HepG2 (cell line): ENCODE results near the gene NR1I2. TPM values are rescaled to one million over a fixed set of nuclear protein-coding genes. Genes with fewer than 3 reads are reported as not detected.

Experiments
- ATAC-seq: fragments of 200-7000 bp; cut with Tn5 transposase; 3 replicates; pipeline ENCODE4 v1.9.1; 2020; ENCODE audit warnings: mild to moderate bottlenecking, moderate library complexity
- BruUV-seq: library from RNA; stranded (reverse); fragments of 400-500 nt; replicated peaks from 2 replicates; lab custom pipeline; 2021; lab: Mats Ljungman, UMichigan
- CTCF ChIA-PET: fragments of 300-600 bp; formaldehyde crosslinking; extraction: SDS; loops from one replicate; lab custom pipeline; 2021; ENCODE audit warnings: low total read pairs, inconsistent platforms, low intra/inter-chr PET ratio; lab: Yijun Ruan, JAX
- POLR2A ChIA-PET: fragments of 350-600 bp; sonication (Branson Sonifier 250); formaldehyde crosslinking; loops from one replicate; lab custom pipeline; 2020; ENCODE audit warnings: antibody characterized with exemption, inconsistent platforms; lab: Yijun Ruan, JAX
- DNase-seq: peaks from one replicate; pipeline ENCODE4 v3.0.0-alpha.2; 2015; ENCODE audit warnings: low spot score
- FAIRE-seq: peaks from 3 replicates; lab custom pipeline; 2011; peaks lifted over from hg19 to GRCh38; lab: Jason Lieb, UNC
- H2AFZ ChIP-seq: one replicate; pipeline ENCODE4 v1.6.1; 2011; ENCODE audit warnings: low read length, inconsistent platforms
- H3K27ac ChIP-seq: fragments of 300-600 bp; 3 replicates; pipeline ENCODE4 v1.8.0; 2011; ENCODE audit warnings: mixed run types, mild to moderate bottlenecking, mixed read lengths, low read length, inconsistent platforms; ENCODE audit not compliant: insufficient read depth; ENCODE audit errors: extremely low read length
- H3K27me3 ChIP-seq, 2 experiments: fragments of 200-600 bp in 1 of 2; 2 replicates in 1 of 2; 3 replicates in 1 of 2; pipeline versions ENCODE4 v1.6.0 to v1.8.0; 2011; ENCODE audit warnings: low read length in 2 of 2, mild to moderate bottlenecking in 2 of 2, moderate library complexity in 2 of 2, inconsistent platforms in 1 of 2; ENCODE audit not compliant: insufficient read depth in 2 of 2, control insufficient read depth in 1 of 2
- H3K36me3 ChIP-seq, 2 experiments: fragments of 200-600 bp in 1 of 2; replicated peaks in 1 of 2; 2 replicates in 1 of 2; 3 replicates in 1 of 2; pipeline versions ENCODE4 v1.5.1 to v1.8.0; 2011; ENCODE audit warnings: low read length in 2 of 2, inconsistent platforms in 1 of 2; ENCODE audit not compliant: insufficient read depth in 2 of 2, control insufficient read depth in 1 of 2
- H3K4me1 ChIP-seq: 2 replicates; pipeline ENCODE4 v1.5.1; 2012; ENCODE audit warnings: low read length, inconsistent platforms; ENCODE audit not compliant: insufficient read depth
- H3K4me2 ChIP-seq: 2 replicates; pipeline ENCODE4 v1.6.0; 2011; ENCODE audit warnings: low read depth, low read length, inconsistent platforms
- H3K4me3 ChIP-seq, 3 experiments: fragments of 200-600 bp in 1 of 3; sonication (generic), shearing (Covaris generic) in 1 of 3; replicated peaks in 1 of 3; 2 replicates each; pipeline ENCODE4 v1.5.1; 2011 to 2016; ENCODE audit warnings: low read length in 3 of 3, inconsistent platforms in 2 of 3, low read depth in 2 of 3, mild to moderate bottlenecking in 2 of 3, control low read depth in 1 of 3, mixed read lengths in 1 of 3; ENCODE audit not compliant: insufficient read depth in 1 of 3
- H3K79me2 ChIP-seq: one replicate; pipeline ENCODE4 v1.6.1; 2011; ENCODE audit warnings: low read length, inconsistent platforms; ENCODE audit not compliant: insufficient read depth
- H3K9ac ChIP-seq: 2 replicates; pipeline ENCODE4 v1.6.0; 2011; ENCODE audit warnings: mild to moderate bottlenecking, low read depth, low read length, inconsistent platforms; ENCODE audit not compliant: insufficient read depth
- H3K9me3 ChIP-seq: 2 replicates; pipeline ENCODE4 v1.5.1; 2012; ENCODE audit warnings: mild to moderate bottlenecking, low read length
- H4K20me1 ChIP-seq: 2 replicates; pipeline ENCODE4 v1.6.0; 2011; ENCODE audit warnings: inconsistent platforms, mild to moderate bottlenecking, low read length, moderate library complexity; ENCODE audit not compliant: insufficient read depth
- ARHGAP35 ChIP-seq: sonication (generic); formaldehyde crosslinking; IDR thresholded peaks from 2 replicates; pipeline ENCODE4 v1.9.0; 2022; ENCODE audit warnings: mild to moderate bottlenecking, inconsistent platforms, moderate library complexity, missing genetic modification reagents, borderline replicate concordance
- CEBPB ChIP-seq: IDR thresholded peaks from 2 replicates; pipeline ENCODE4 v1.6.1; 2011; ENCODE audit warnings: low read depth, low read length, improper control_type of control experiment, borderline replicate concordance
- CEBPG ChIP-seq: IDR thresholded peaks from 2 replicates; pipeline ENCODE4 v1.6.1; 2016
- JUND ChIP-seq: sonication (generic); formaldehyde crosslinking; IDR thresholded peaks from 2 replicates; pipeline ENCODE4 v1.8.0; 2022; ENCODE audit warnings: mild to moderate bottlenecking, missing genetic modification reagents
- MAFF ChIP-seq: IDR thresholded peaks from 2 replicates; pipeline ENCODE4 v1.6.1; 2011; ENCODE audit warnings: low read depth, low read length, improper control_type of control experiment
- MAFK ChIP-seq, 2 experiments: IDR thresholded peaks in 1 of 2; conservative IDR thresholded peaks in 1 of 2; 2 replicates each; pipeline ENCODE4 v1.6.1; 2011; ENCODE audit warnings: improper control_type of control experiment in 2 of 2, low read length in 2 of 2
- NR2F1 ChIP-seq, 2 experiments: fragments of 450-650 bp in 1 of 2; formaldehyde crosslinking in 1 of 2; IDR thresholded peaks; 2 replicates each; pipeline versions ENCODE4 v1.5.0 to v1.6.1; 2016 to 2020; ENCODE audit warnings: mild to moderate bottlenecking in 1 of 2, missing compliant biosample characterization in 1 of 2, missing genetic modification reagents in 1 of 2, moderate library complexity in 1 of 2
- SP2 ChIP-seq: sonication (generic); formaldehyde crosslinking; IDR thresholded peaks from 2 replicates; pipeline ENCODE4 v1.5.1; 2020; ENCODE audit warnings: mild to moderate bottlenecking, missing genetic modification reagents
- U2AF1 ChIP-seq: fragments of 200-400 bp; formaldehyde crosslinking; optimal IDR thresholded peaks from 2 replicates; pipeline ENCODE3; 2017; ENCODE audit warnings: mild to moderate bottlenecking, low read depth, low read length
- ZBTB46 ChIP-seq: sonication (generic); formaldehyde crosslinking; IDR thresholded peaks from 2 replicates; pipeline ENCODE4 v1.4.0; 2020; ENCODE audit warnings: mild to moderate bottlenecking, missing genetic modification reagents, borderline replicate concordance
- WGBS: methylation state at CpG from one replicate; pipeline ENCODE4 v1.1.6; 2017; ENCODE audit warnings: low lambda C conversion rate; 5-methylcytosine and 5-hydroxymethylcytosine counted together
- in situ Hi-C: cut with HindIII; loops from 2 replicates; pipeline ENCODE4 v1.10.0; 2017; ENCODE audit warnings: low pct_unique_long_range_greater_than_20kb; ENCODE audit not compliant: extremely low pct_ligation_motif_present
- intact Hi-C: fragments of 100-400 bp; cut with micrococcal nuclease; formaldehyde crosslinking; loops from one replicate; pipeline ENCODE4 v1.10.0; 2022; ENCODE audit not compliant: unreplicated experiment
- polyA plus RNA-seq, 8 experiments: library from polyadenylated mRNA; depleted of rRNA in 3 of 8; stranded (reverse) in 7 of 8; unstranded in 1 of 8; fragments of >200 nt; fragmentation: Illumina TruSeq in 4 of 8; extraction: Trizol in 4 of 8; gene quantifications; 2 replicates each; pipeline versions ENCODE4 v1.2.1 to v1.2.3, GENCODE V29; 2011 to 2016; ENCODE audit warnings: low read depth in 4 of 8, missing spikeins in 1 of 8, mixed read lengths in 1 of 8; ENCODE audit not compliant: insufficient read depth in 1 of 8
- total RNA-seq, 5 experiments: library from RNA; depleted of rRNA; stranded (reverse); fragments of >200 nt; fragmentation: Illumina TruSeq; extraction: Trizol; gene quantifications; 2 replicates each; pipeline ENCODE4 v1.2.3, GENCODE V29; 2016; ENCODE audit warnings: low read depth in 1 of 5
- TF ChIP-seq, protein P1 (sequence below): sonication (generic); formaldehyde crosslinking; IDR thresholded peaks from 2 replicates; pipeline ENCODE4 v1.4.0; 2020; ENCODE audit warnings: mild to moderate bottlenecking, missing genetic modification reagents

The NR1I2 gene
- total and polyA plus RNA-seq, 2 of the 13 experiments (the other 11 are each of a cell fraction or from before 2014, with no cell fraction given): 8.8 to 13.4 TPM

- Histone ChIP-seq H4K20me1 (no peaks in the 10 kb centered on the region), H3K36me3 (no peaks in the 10 kb centered on the region), H3K9ac (no peak overlapping the region), H3K79me2 (no peaks in the 10 kb centered on the region), H3K4me2 (peak overlapping the region; percentile 87), H3K9me3 (no peaks in the 10 kb centered on the region), H3K27me3 (no peaks in the 10 kb centered on the region), H3K4me1 (peaks cover 73% of the 10 kb centered on the region), H3K27ac (no peak overlapping the region), H3K4me3 (no peak overlapping the region; a peak in 1 of 6 replicates), H2AFZ (no peak overlapping the region)
- DNase-seq (no peak), ATAC-seq (no peak), FAIRE-seq (no peak)
- ChIA-PET POLR2A (interaction anchor here (1.6 to 5.8 kb wide), 4 partner anchors 9 to 15 kb away, joined by 4 to 69 read pairs (median 9); no protein-coding TSS in a partner anchor), CTCF (no interaction called here)
- 97% methylated on average over 2 of the region's 2 CpGs for WGBS
- peak; percentile 87 for TF ChIP-seq MAFF
- no peak for TF ChIP-seq NR2F1 (CRISPR knock-in tag; IDR thresholded peaks at IDR 0.05)
- 0 out of 2 replicates have a peak, but pooled peaks have one; percentile 5 for TF ChIP-seq CEBPG (CRISPR knock-in tag)
- TF ChIP-seq CEBPB: peak; percentile 68; the same call in 1 of the 2 replicates
- peak; percentile 88 to 90 for TF ChIP-seq MAFK (conservative IDR thresholded peaks at IDR 0.05 in 1 of 2, IDR thresholded peaks at IDR 0.05 in 1 of 2; ENCODE audit: low read length in 2 of 2)
- TF ChIP-seq JUND (CRISPR knock-in tag): no peak
- BruUV-seq: no TSS peak
- in situ Hi-C loops: no loop called here
- intact Hi-C loops: loop anchor here (5.0 kb wide), 1 partner anchor 39 kb away; no protein-coding TSS in a partner anchor
Measured at GRCh38 chr3:119783255-119783654, 1.4 kb downstream of the NR1I2 start.

GRCh38 chr3:119783883-119784282, 2.0 kb downstream of the NR1I2 start:
- TSS peak; percentile 24 for BruUV-seq
- no peak for FAIRE-seq
- 83% methylated on average over 7 of the region's 7 CpGs for WGBS
- Histone ChIP-seq H2AFZ (no peak overlapping the region), H3K27me3 (no peaks in the 10 kb centered on the region), H3K27ac (no peak overlapping the region), H4K20me1 (no peaks in the 10 kb centered on the region), H3K79me2 (no peaks in the 10 kb centered on the region), H3K36me3 (no peaks in the 10 kb centered on the region), H3K9ac (no peak overlapping the region), H3K4me3 (no peak overlapping the region), H3K4me1 (peaks cover 73% of the 10 kb centered on the region), H3K9me3 (no peaks in the 10 kb centered on the region), H3K4me2 (0 out of 2 replicates have a peak overlapping the region, but pooled peaks have one; percentile 87)
- in situ Hi-C loops (no loop called here), intact Hi-C loops (loop anchor here (5.0 kb wide), 1 partner anchor 38 kb away; no protein-coding TSS in a partner anchor)
- CTCF ChIA-PET: no interaction called here
- POLR2A ChIA-PET: interaction anchor here (1.6 to 5.8 kb wide), 2 partner anchors 11 to 13 kb away, joined by 5 to 69 read pairs; no protein-coding TSS in a partner anchor
- ATAC-seq: no peak
- no peak for DNase-seq
- no peak for TF ChIP-seq ZBTB46 (CRISPR knock-in tag)
- TF ChIP-seq U2AF1: no peak
- TF ChIP-seq SP2 (CRISPR knock-in tag): no peak
- no peak for TF ChIP-seq ARHGAP35 (CRISPR knock-in tag)
- TF ChIP-seq, protein P1, sequence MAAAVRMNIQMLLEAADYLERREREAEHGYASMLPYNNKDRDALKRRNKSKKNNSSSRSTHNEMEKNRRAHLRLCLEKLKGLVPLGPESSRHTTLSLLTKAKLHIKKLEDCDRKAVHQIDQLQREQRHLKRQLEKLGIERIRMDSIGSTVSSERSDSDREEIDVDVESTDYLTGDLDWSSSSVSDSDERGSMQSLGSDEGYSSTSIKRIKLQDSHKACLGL: no peak
